ENCODE data around the gene VDR. TPM values are rescaled to one million over a fixed set of nuclear protein-coding genes. Genes with fewer than 3 reads are reported as not detected.
A peak's percentile ranks its signal among the peaks of the same experiment; 100 is the strongest.

The VDR gene
- total RNA-seq, 2 experiments from 2014 or later: 34.9 to 69.8 TPM

- CTCF ChIA-PET: interaction anchor here (0.6 to 2.0 kb wide), 10 partner anchors 12 to 298 kb away, joined by 3 to 8 read pairs (median 4); partner anchors contain the start of gene TMEM106C
- no peak overlapping the region for H3K4me3 Mint-ChIP-seq
- peaks cover 80% of the 10 kb centered on the region for H3K4me1 Mint-ChIP-seq
- ATAC-seq (no peak), DNase-seq (no peak)
- peak overlapping the region; percentile 9 for H3K27ac Mint-ChIP-seq
- H3K27me3 Mint-ChIP-seq: peaks cover under 1% of the 10 kb centered on the region
- no peaks in the 10 kb centered on the region for H3K9me3 Mint-ChIP-seq (ENCODE audit: low read depth)
- peaks cover 31% of the 10 kb centered on the region for H3K36me3 Mint-ChIP-seq
Measured at GRCh38 chr12:47900131-47901062, 4.4 kb downstream of the VDR start.

GRCh38 chr12:47899466-47899865, 5.3 kb downstream of the VDR start:
- Mint-ChIP-seq H3K27ac (no peak overlapping the region), H3K9me3 (ENCODE audit: low read depth) (no peaks in the 10 kb centered on the region), H3K27me3 (no peaks in the 10 kb centered on the region), H3K36me3 (peaks cover 31% of the 10 kb centered on the region), H3K4me1 (peaks cover 89% of the 10 kb centered on the region), H3K4me3 (no peak overlapping the region)
- ATAC-seq (no peak), DNase-seq (no peak)
- CTCF ChIA-PET: interaction anchor here (0.9 to 1.8 kb wide), 5 partner anchors 11 to 299 kb away, joined by 3 to 4 read pairs (median 4); no protein-coding TSS in a partner anchor

- Mint-ChIP-seq H3K9me3 (ENCODE audit: low read depth) (no peaks in the 10 kb centered on the region), H3K4me3 (no peak overlapping the region), H3K27ac (no peak overlapping the region), H3K4me1 (peaks cover 94% of the 10 kb centered on the region), H3K36me3 (peaks cover 50% of the 10 kb centered on the region), H3K27me3 (no peaks in the 10 kb centered on the region)
- ATAC-seq: no peak
- CTCF ChIA-PET: no interaction called here
- no peak for DNase-seq
Measured at GRCh38 chr12:47896633-47897032, 8.2 kb downstream of the VDR start.

- CTCF ChIA-PET: interaction anchor here (0.9 to 1.0 kb wide), 2 partner anchors 9 to 21 kb away, joined by 3 to 5 read pairs; partner anchors contain the start of gene VDR
- DNase-seq: no peak
- no peak overlapping the region for H3K27ac Mint-ChIP-seq
- no peak overlapping the region for H3K4me3 Mint-ChIP-seq
- peaks cover 47% of the 10 kb centered on the region for H3K36me3 Mint-ChIP-seq
- H3K27me3 Mint-ChIP-seq: no peaks in the 10 kb centered on the region
- H3K9me3 Mint-ChIP-seq (ENCODE audit: low read depth): no peaks in the 10 kb centered on the region
- no peak for ATAC-seq
- H3K4me1 Mint-ChIP-seq: peaks cover 94% of the 10 kb centered on the region
Measured at GRCh38 chr12:47896022-47896421, 8.8 kb downstream of the VDR start.

GRCh38 chr12:47894652-47895051, 10.1 kb downstream of the VDR start:
- Mint-ChIP-seq H3K4me1 (peaks cover 93% of the 10 kb centered on the region), H3K4me3 (no peak overlapping the region), H3K27ac (no peak overlapping the region), H3K36me3 (peaks cover 50% of the 10 kb centered on the region), H3K9me3 (ENCODE audit: low read depth) (no peaks in the 10 kb centered on the region), H3K27me3 (no peaks in the 10 kb centered on the region)
- DNase-seq (no peak), ATAC-seq (no peak)
- CTCF ChIA-PET: interaction anchor here (1.1 to 2.5 kb wide), 6 partner anchors 9 to 151 kb away, joined by 3 to 12 read pairs (median 6); partner anchors contain the start of gene VDR

- H3K27me3 Mint-ChIP-seq: no peaks in the 10 kb centered on the region
- H3K4me1 Mint-ChIP-seq: peaks cover 93% of the 10 kb centered on the region
- no peak for DNase-seq
- no peak for ATAC-seq
- H3K27ac Mint-ChIP-seq: peak overlapping the region; percentile 1
- H3K9me3 Mint-ChIP-seq (ENCODE audit: low read depth): no peaks in the 10 kb centered on the region
- H3K36me3 Mint-ChIP-seq: peaks cover 51% of the 10 kb centered on the region
- H3K4me3 Mint-ChIP-seq: no peak overlapping the region
- CTCF ChIA-PET: interaction anchor here (0.8 to 3.1 kb wide), 8 partner anchors 9 to 150 kb away, joined by 3 to 14 read pairs (median 6); partner anchors contain the start of genes TMEM106C and VDR
Measured at GRCh38 chr12:47894068-47894467, 10.7 kb downstream of the VDR start.

GRCh38 chr12:47892819-47893218, 12.0 kb downstream of the VDR start:
- Mint-ChIP-seq H3K27ac (peak overlapping the region; percentile 11), H3K36me3 (peaks cover 42% of the 10 kb centered on the region), H3K4me3 (no peak overlapping the region), H3K4me1 (peaks cover 93% of the 10 kb centered on the region), H3K27me3 (no peaks in the 10 kb centered on the region), H3K9me3 (ENCODE audit: low read depth) (no peaks in the 10 kb centered on the region)
- no peak for DNase-seq
- ATAC-seq: no peak
- CTCF ChIA-PET: interaction anchor here (1.2 to 3.1 kb wide), 5 partner anchors 10 to 98 kb away, joined by 3 to 14 read pairs (median 10); partner anchors contain the start of genes TMEM106C and VDR

GRCh38 chr12:47891356-47891755, 13.4 kb downstream of the VDR start:
- DNase-seq (peak; percentile 71), ATAC-seq (peak; percentile 5)
- Mint-ChIP-seq H3K36me3 (peaks cover 45% of the 10 kb centered on the region), H3K4me1 (peaks cover 90% of the 10 kb centered on the region), H3K27me3 (no peaks in the 10 kb centered on the region), H3K4me3 (peak overlapping the region; percentile 30), H3K9me3 (ENCODE audit: low read depth) (no peaks in the 10 kb centered on the region), H3K27ac (peak overlapping the region; percentile 88)
- CTCF ChIA-PET: interaction anchor here (0.9 to 4.1 kb wide), 6 partner anchors 13 to 125 kb away, joined by 3 to 16 read pairs (median 8); partner anchors contain the start of genes TMEM106C and VDR

- CTCF ChIA-PET: interaction anchor here (0.7 to 4.1 kb wide), 9 partner anchors 12 to 268 kb away, joined by 3 to 16 read pairs (median 3); partner anchors contain the start of genes ASB8, TMEM106C and VDR
- DNase-seq (peak; percentile 80), ATAC-seq (peak; percentile 86)
- H3K9me3 Mint-ChIP-seq (ENCODE audit: low read depth): no peaks in the 10 kb centered on the region
- peak overlapping the region; percentile 97 for H3K27ac Mint-ChIP-seq
- peaks cover 40% of the 10 kb centered on the region for H3K36me3 Mint-ChIP-seq
- H3K27me3 Mint-ChIP-seq: no peaks in the 10 kb centered on the region
- H3K4me1 Mint-ChIP-seq: peaks cover 91% of the 10 kb centered on the region
- peak overlapping the region; percentile 76 for H3K4me3 Mint-ChIP-seq
Measured at GRCh38 chr12:47889040-47889439, 15.8 kb downstream of the VDR start.

GRCh38 chr12:47888153-47888819, 16.5 kb downstream of the VDR start:
- no peak overlapping the region for H3K4me3 Mint-ChIP-seq
- peaks cover 91% of the 10 kb centered on the region for H3K4me1 Mint-ChIP-seq

GRCh38 chr12:47887529-47887928, 17.3 kb downstream of the VDR start:
- Mint-ChIP-seq H3K4me3 (no peak overlapping the region), H3K9me3 (ENCODE audit: low read depth) (no peaks in the 10 kb centered on the region), H3K27ac (peak overlapping the region; percentile 50), H3K36me3 (peaks cover 30% of the 10 kb centered on the region), H3K27me3 (no peaks in the 10 kb centered on the region), H3K4me1 (peaks cover 91% of the 10 kb centered on the region)
- DNase-seq (no peak), ATAC-seq (no peak)
- CTCF ChIA-PET: interaction anchor here (1.0 to 5.9 kb wide), 5 partner anchors 12 to 310 kb away, joined by 3 to 45 read pairs (median 4); partner anchors contain the start of gene VDR

More at GRCh38 chr12:47888153-47888819, 16.5 kb downstream of the VDR start:
- CTCF ChIA-PET: interaction anchor here (0.7 to 4.1 kb wide), 8 partner anchors 11 to 309 kb away, joined by 3 to 13 read pairs (median 3); partner anchors contain the start of genes ASB8, TMEM106C and VDR
- Mint-ChIP-seq H3K9me3 (ENCODE audit: low read depth) (no peaks in the 10 kb centered on the region), H3K27me3 (no peaks in the 10 kb centered on the region), H3K36me3 (peaks cover 38% of the 10 kb centered on the region), H3K27ac (peak overlapping the region; percentile 97)
- ATAC-seq (no peak), DNase-seq (no peak)

- ATAC-seq (no peak), DNase-seq (no peak)
- Mint-ChIP-seq H3K9me3 (ENCODE audit: low read depth) (no peaks in the 10 kb centered on the region), H3K4me1 (peaks cover 90% of the 10 kb centered on the region), H3K27ac (peak overlapping the region; percentile 96), H3K36me3 (peaks cover 28% of the 10 kb centered on the region), H3K4me3 (no peak overlapping the region), H3K27me3 (no peaks in the 10 kb centered on the region)
- CTCF ChIA-PET: interaction anchor here (1.0 to 5.9 kb wide), 14 partner anchors 11 to 271 kb away, joined by 3 to 45 read pairs (median 5); partner anchors contain the start of genes ASB8, RAPGEF3 and VDR
Measured at GRCh38 chr12:47886510-47887240, 18.1 kb downstream of the VDR start.
